KMS-11 (cell line): ENCODE measurements around the gene PLEKHN1.

ENCODE experiments used
- H2AFZ ChIP-seq: fragments of 200-600 bp; sonication (generic); 2 replicates; pipeline ENCODE4 v1.6.1; 2016; ENCODE audit warnings: antibody characterized with exemption, mixed run types, low read depth
- H3K27ac ChIP-seq: fragments of 200-600 bp; sonication (generic); 2 replicates; pipeline ENCODE4 v1.6.1; 2016; ENCODE audit warnings: mild to moderate bottlenecking, mixed run types
- H3K27me3 ChIP-seq: fragments of 200-600 bp; sonication (generic); 2 replicates; pipeline ENCODE4 v1.6.1; 2017; ENCODE audit warnings: mild to moderate bottlenecking, low read depth, mixed run types, moderate library complexity; ENCODE audit not compliant: insufficient read depth
- H3K36me3 ChIP-seq: fragments of 200-600 bp; sonication (generic); 2 replicates; pipeline ENCODE4 v1.6.1; 2017; ENCODE audit warnings: mild to moderate bottlenecking, mixed run types; ENCODE audit not compliant: insufficient read depth
- H3K4me1 ChIP-seq: fragments of 200-600 bp; sonication (generic); 2 replicates; pipeline ENCODE4 v1.6.1; 2016; ENCODE audit warnings: mild to moderate bottlenecking, low read depth, mixed run types; ENCODE audit not compliant: poor library complexity, severe bottlenecking
- H3K4me2 ChIP-seq: fragments of 200-600 bp; sonication (generic); 2 replicates; pipeline ENCODE4 v1.7.0; 2016; ENCODE audit warnings: mild to moderate bottlenecking, mixed run types
- H3K4me3 ChIP-seq: fragments of 200-600 bp; sonication (generic); IDR thresholded peaks from 2 replicates; pipeline ENCODE4 v1.6.1; 2017; ENCODE audit warnings: low read depth, low read length, mixed read lengths; ENCODE audit not compliant: insufficient read depth
- H3K79me2 ChIP-seq: fragments of 200-600 bp; sonication (generic); 2 replicates; pipeline ENCODE4 v1.6.1; 2016; ENCODE audit warnings: low read depth, mixed run types; ENCODE audit not compliant: insufficient read depth
- H3K9ac ChIP-seq: fragments of 200-600 bp; sonication (generic); 2 replicates; pipeline ENCODE4 v1.6.1; 2016; ENCODE audit warnings: mild to moderate bottlenecking, mixed run types
- H4K20me1 ChIP-seq: fragments of 200-600 bp; sonication (generic); 2 replicates; pipeline ENCODE4 v1.6.1; 2016; ENCODE audit warnings: mild to moderate bottlenecking, mixed run types; ENCODE audit not compliant: insufficient read depth
- TF ChIP-seq, protein P1 (sequence below): fragments of 200-600 bp; sonication (generic); conservative IDR thresholded peaks from 2 replicates; pipeline ENCODE4 v1.6.1; 2017; ENCODE audit warnings: low read depth, mild to moderate bottlenecking, antibody characterized with exemption, low read length, moderate library complexity, mixed read lengths

The PLEKHN1 gene

DNA sequence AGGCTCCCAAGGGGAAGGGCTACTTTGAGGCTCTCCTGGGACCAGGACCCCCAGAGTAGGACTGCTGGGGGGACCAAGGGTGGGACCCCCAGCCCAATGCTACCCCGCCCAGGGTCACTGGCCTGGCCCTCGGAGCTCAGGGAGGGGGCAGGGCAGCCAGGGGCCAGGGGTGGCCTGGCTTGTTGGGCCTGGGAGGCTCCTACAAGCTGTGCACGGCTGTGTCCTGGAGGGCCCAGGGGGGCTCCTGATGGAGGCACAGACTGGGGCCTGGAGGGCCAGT is 31.4 kb downstream of the PLEKHN1 start:
- no peak overlapping the region for H3K27ac ChIP-seq
- no peak overlapping the region for H3K4me3 ChIP-seq
- peaks cover 4% of the 10 kb centered on the region for H3K4me1 ChIP-seq
- TF ChIP-seq, protein P1, sequence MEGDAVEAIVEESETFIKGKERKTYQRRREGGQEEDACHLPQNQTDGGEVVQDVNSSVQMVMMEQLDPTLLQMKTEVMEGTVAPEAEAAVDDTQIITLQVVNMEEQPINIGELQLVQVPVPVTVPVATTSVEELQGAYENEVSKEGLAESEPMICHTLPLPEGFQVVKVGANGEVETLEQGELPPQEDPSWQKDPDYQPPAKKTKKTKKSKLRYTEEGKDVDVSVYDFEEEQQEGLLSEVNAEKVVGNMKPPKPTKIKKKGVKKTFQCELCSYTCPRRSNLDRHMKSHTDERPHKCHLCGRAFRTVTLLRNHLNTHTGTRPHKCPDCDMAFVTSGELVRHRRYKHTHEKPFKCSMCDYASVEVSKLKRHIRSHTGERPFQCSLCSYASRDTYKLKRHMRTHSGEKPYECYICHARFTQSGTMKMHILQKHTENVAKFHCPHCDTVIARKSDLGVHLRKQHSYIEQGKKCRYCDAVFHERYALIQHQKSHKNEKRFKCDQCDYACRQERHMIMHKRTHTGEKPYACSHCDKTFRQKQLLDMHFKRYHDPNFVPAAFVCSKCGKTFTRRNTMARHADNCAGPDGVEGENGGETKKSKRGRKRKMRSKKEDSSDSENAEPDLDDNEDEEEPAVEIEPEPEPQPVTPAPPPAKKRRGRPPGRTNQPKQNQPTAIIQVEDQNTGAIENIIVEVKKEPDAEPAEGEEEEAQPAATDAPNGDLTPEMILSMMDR: no peak
- peaks cover 66% of the 10 kb centered on the region for H3K27me3 ChIP-seq
- H2AFZ ChIP-seq: no peak overlapping the region
- H3K79me2 ChIP-seq: no peaks in the 10 kb centered on the region
- no peak overlapping the region for H3K4me2 ChIP-seq
- H4K20me1 ChIP-seq: no peaks in the 10 kb centered on the region
- no peak overlapping the region for H3K9ac ChIP-seq
- H3K36me3 ChIP-seq: no peaks in the 10 kb centered on the region

DNA sequence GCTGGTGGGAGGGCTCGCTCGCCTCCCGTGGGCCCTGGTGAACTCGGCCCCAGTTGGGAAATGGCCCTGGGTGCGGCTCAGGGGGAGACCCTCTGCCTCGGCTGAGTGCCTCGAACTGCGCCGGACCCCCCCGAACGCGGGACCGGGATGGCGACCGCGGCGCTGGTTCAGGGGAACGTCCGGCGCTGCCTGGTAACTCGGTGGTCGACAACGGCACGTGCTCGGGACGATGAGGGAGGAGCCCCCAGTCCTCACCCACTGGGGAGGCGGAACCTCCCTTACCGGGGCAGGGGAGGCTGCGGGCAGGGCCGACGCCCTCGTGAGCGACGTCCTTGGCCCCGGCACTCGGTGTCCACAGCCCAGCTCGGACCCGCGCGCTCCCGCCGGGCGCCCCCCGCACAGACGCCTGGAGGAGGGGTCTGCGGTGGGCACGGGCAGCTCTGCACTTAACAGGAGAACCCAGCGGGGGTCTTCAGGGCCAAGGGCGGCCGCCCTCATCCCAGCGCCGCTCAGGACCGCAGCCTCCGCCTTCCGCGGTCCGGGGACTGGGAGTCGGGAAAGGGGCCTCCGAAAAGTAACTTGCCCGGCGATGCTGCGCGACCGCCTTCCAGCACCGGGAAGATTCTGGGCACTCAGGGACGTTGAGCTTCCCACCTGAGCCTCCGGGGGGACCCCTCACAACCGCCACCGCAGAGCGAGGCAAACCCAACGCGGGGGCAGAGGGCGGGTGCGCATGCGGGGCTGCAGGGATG is 31.9 kb downstream of the PLEKHN1 start:
- Histone ChIP-seq H3K4me2 (no peak overlapping the region), H3K36me3 (no peaks in the 10 kb centered on the region), H4K20me1 (no peaks in the 10 kb centered on the region), H3K27me3 (peaks cover 67% of the 10 kb centered on the region), H3K4me1 (peaks cover 4% of the 10 kb centered on the region), H2AFZ (no peak overlapping the region), H3K79me2 (no peaks in the 10 kb centered on the region), H3K9ac (no peak overlapping the region), H3K4me3 (no peak overlapping the region), H3K27ac (no peak overlapping the region)
- TF ChIP-seq, protein P1: no peak

DNA sequence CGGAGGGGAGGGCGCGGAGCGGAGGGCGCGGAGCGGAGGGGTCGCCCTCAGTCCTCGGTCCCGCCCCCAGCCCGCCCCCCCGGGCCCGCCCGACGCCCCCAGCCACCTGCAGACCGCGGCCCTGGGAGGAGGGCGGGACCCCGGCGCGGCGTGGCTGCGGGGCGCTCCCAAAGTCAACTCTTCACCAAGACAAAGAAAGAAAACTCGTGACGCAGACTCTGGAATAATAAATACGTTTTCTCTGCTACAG is 32.4 kb downstream of the PLEKHN1 start:
- Histone ChIP-seq H3K9ac (no peak overlapping the region), H2AFZ (no peak overlapping the region)
- TF ChIP-seq, protein P1: no peak

GRCh38 chr1:998995-999724 is 32.9 kb downstream of the PLEKHN1 start:
- H3K36me3 ChIP-seq: no peaks in the 10 kb centered on the region
- H4K20me1 ChIP-seq: no peaks in the 10 kb centered on the region
- H3K79me2 ChIP-seq: no peaks in the 10 kb centered on the region
- peaks cover 4% of the 10 kb centered on the region for H3K4me1 ChIP-seq
- H3K4me2 ChIP-seq: no peak overlapping the region
- no peak overlapping the region for H3K27ac ChIP-seq
- H2AFZ ChIP-seq: no peak overlapping the region
- TF ChIP-seq, protein P1: no peak
- no peak overlapping the region for H3K4me3 ChIP-seq
- H3K27me3 ChIP-seq: peaks cover 67% of the 10 kb centered on the region
- no peak overlapping the region for H3K9ac ChIP-seq

More for the DNA sequence above, 32.4 kb downstream of the PLEKHN1 start:
- Histone ChIP-seq H4K20me1 (no peaks in the 10 kb centered on the region), H3K79me2 (no peaks in the 10 kb centered on the region), H3K36me3 (no peaks in the 10 kb centered on the region), H3K27me3 (peaks cover 67% of the 10 kb centered on the region), H3K4me1 (peaks cover 4% of the 10 kb centered on the region), H3K4me2 (no peak overlapping the region), H3K27ac (no peak overlapping the region), H3K4me3 (no peak overlapping the region)
